Suprapubic skin (tissue), 4 donors: ENCODE measurements around the gene TBCA.

ENCODE experiments used
- EP300 ChIP-seq: sonication (generic); formaldehyde crosslinking; IDR thresholded peaks from one replicate; pipeline ENCODE4 v1.6.1; 2017; ENCODE audit warnings: antibody characterized with exemption
- POLR2A ChIP-seq, 2 donors: fragments of 450-650 bp; IDR thresholded peaks; one replicate each; pipeline ENCODE4 v1.6.1; 2017; ENCODE audit warnings: antibody characterized with exemption in 2 of 2, mild to moderate bottlenecking in 2 of 2, moderate library complexity in 2 of 2
- POLR2AphosphoS5 ChIP-seq, 3 donors: sonication (generic); formaldehyde crosslinking; IDR thresholded peaks; one replicate each; pipeline ENCODE4 v1.6.1; 2017; ENCODE audit warnings: antibody characterized with exemption in 3 of 3
- TF ChIP-seq, protein P1 (sequence below), 2 donors: fragments of 200-600 bp in 1 of 2; fragments of 450-650 bp in 1 of 2; sonication (generic) in 1 of 2; IDR thresholded peaks; one replicate each; pipeline ENCODE4 v1.5.1; 2016 to 2019; ENCODE audit warnings: antibody characterized with exemption in 2 of 2, mild to moderate bottlenecking in 1 of 2, moderate library complexity in 1 of 2

GRCh38 chr5:77719666-77720363 is 56.3 kb downstream of the TBCA start:
- TF ChIP-seq, protein P1, sequence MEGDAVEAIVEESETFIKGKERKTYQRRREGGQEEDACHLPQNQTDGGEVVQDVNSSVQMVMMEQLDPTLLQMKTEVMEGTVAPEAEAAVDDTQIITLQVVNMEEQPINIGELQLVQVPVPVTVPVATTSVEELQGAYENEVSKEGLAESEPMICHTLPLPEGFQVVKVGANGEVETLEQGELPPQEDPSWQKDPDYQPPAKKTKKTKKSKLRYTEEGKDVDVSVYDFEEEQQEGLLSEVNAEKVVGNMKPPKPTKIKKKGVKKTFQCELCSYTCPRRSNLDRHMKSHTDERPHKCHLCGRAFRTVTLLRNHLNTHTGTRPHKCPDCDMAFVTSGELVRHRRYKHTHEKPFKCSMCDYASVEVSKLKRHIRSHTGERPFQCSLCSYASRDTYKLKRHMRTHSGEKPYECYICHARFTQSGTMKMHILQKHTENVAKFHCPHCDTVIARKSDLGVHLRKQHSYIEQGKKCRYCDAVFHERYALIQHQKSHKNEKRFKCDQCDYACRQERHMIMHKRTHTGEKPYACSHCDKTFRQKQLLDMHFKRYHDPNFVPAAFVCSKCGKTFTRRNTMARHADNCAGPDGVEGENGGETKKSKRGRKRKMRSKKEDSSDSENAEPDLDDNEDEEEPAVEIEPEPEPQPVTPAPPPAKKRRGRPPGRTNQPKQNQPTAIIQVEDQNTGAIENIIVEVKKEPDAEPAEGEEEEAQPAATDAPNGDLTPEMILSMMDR (IDR thresholded peaks at IDR 0.05): no peak
- TF ChIP-seq POLR2A (IDR thresholded peaks at IDR 0.05): no peak
- TF ChIP-seq POLR2AphosphoS5 (IDR thresholded peaks at IDR 0.05): no peak
- no peak for TF ChIP-seq EP300
